H1 (cell line): Measurements from ENCODE around the gene USP16. TPM values are rescaled to one million over a fixed set of nuclear protein-coding genes. Genes with fewer than 3 reads are reported as not detected.

Experiments used
- CTCF ChIA-PET: fragments of 300-600 bp; sonication (Branson Sonifier 250); formaldehyde crosslinking; loops from one replicate; lab custom pipeline; 2021; ENCODE audit not compliant: partially characterized antibody; lab: Charles Lee
- POLR2A ChIA-PET: fragments of 300-600 bp; sonication (Branson Sonifier 250); formaldehyde crosslinking; loops from one replicate; lab custom pipeline; 2021; ENCODE audit warnings: inconsistent platforms; ENCODE audit not compliant: partially characterized antibody; lab: Charles Lee
- DNase-seq, 2 experiments: peaks; one replicate each; pipeline versions ENCODE4 v3.0.0 to v3.0.0-alpha.2; 2010 to 2022; ENCODE audit warnings: low spot score in 2 of 2, low read depth in 1 of 2, mixed read lengths in 1 of 2
- FAIRE-seq: peaks from 2 replicates; lab custom pipeline; 2011; peaks lifted over from hg19 to GRCh38; lab: Jason Lieb, UNC
- H2AFZ ChIP-seq: 2 replicates; pipeline ENCODE4 v1.8.1; 2012; ENCODE audit warnings: low read length, inconsistent platforms
- H2AK5ac ChIP-seq: 2 replicates; pipeline ENCODE4 v1.6.1; 2013; ENCODE audit warnings: low read depth, low read length
- H2BK120ac ChIP-seq: replicated peaks from 2 replicates; pipeline ENCODE3; 2013; ENCODE audit warnings: low read depth, low read length, inconsistent platforms
- H2BK12ac ChIP-seq: 2 replicates; pipeline ENCODE4 v1.6.1; 2013; ENCODE audit warnings: low read depth, low read length
- H2BK15ac ChIP-seq: 2 replicates; pipeline ENCODE4 v1.6.1; 2013; ENCODE audit warnings: low read length
- H2BK20ac ChIP-seq: 2 replicates; pipeline ENCODE4 v1.6.1; 2013; ENCODE audit warnings: low read length
- H2BK5ac ChIP-seq: 2 replicates; pipeline ENCODE4 v1.6.1; 2013; ENCODE audit warnings: low read depth, low read length
- H3K14ac ChIP-seq: 2 replicates; pipeline ENCODE4 v1.6.1; 2013; ENCODE audit warnings: inconsistent platforms; ENCODE audit not compliant: insufficient read length
- H3K18ac ChIP-seq: 2 replicates; pipeline ENCODE4 v1.6.1; 2013; ENCODE audit warnings: low read length; ENCODE audit errors: extremely low read depth
- H3K23ac ChIP-seq: 2 replicates; pipeline ENCODE4 v1.6.1; 2013; ENCODE audit warnings: inconsistent platforms; ENCODE audit not compliant: insufficient read length
- H3K23me2 ChIP-seq: 2 replicates; pipeline ENCODE4 v1.6.1; 2013; ENCODE audit warnings: low read depth, low read length
- H3K27ac ChIP-seq: 2 replicates; pipeline ENCODE4 v1.6.1; 2011; ENCODE audit warnings: low read depth, low read length, inconsistent platforms
- H3K27me3 ChIP-seq, 4 experiments: replicated peaks in 1 of 4; 1 replicate in 1 of 4; 2 replicates in 3 of 4; pipeline versions ENCODE4 v1.6.1 to v1.8.1; 2011 to 2013; ENCODE audit warnings: low read length in 3 of 4, mild to moderate bottlenecking in 3 of 4, inconsistent platforms in 2 of 4, mixed read lengths in 2 of 4, moderate library complexity in 1 of 4; ENCODE audit not compliant: control insufficient read depth in 3 of 4, insufficient read depth in 3 of 4; ENCODE audit errors: extremely low read depth in 1 of 4
- H3K36me3 ChIP-seq, 4 experiments: 2 replicates each; pipeline versions ENCODE4 v1.6.1 to v1.8.1; 2011 to 2013; ENCODE audit warnings: mild to moderate bottlenecking in 4 of 4, low read length in 3 of 4, moderate library complexity in 2 of 4, control low read depth in 1 of 4, inconsistent platforms in 1 of 4; ENCODE audit not compliant: insufficient read depth in 4 of 4, control insufficient read depth in 2 of 4
- H3K4ac ChIP-seq: replicated peaks from 2 replicates; pipeline ENCODE3; 2013; ENCODE audit warnings: low read length, low read depth, mixed read lengths, inconsistent platforms; ENCODE audit not compliant: insufficient read length
- H3K4me1 ChIP-seq, 4 experiments: replicated peaks in 1 of 4; 1 replicate in 1 of 4; 2 replicates in 3 of 4; pipeline versions ENCODE4 v1.6.1 to v1.8.1; 2011 to 2013; ENCODE audit warnings: low read length in 3 of 4, inconsistent platforms in 2 of 4, mixed read lengths in 1 of 4; ENCODE audit not compliant: insufficient read depth in 4 of 4, control insufficient read depth in 3 of 4
- H3K4me2 ChIP-seq, 2 experiments: 2 replicates each; pipeline versions ENCODE4 v1.6.1 to v1.8.1; 2011 to 2013; ENCODE audit warnings: low read depth in 2 of 2, low read length in 2 of 2, control low read depth in 1 of 2, inconsistent platforms in 1 of 2, mild to moderate bottlenecking in 1 of 2; ENCODE audit not compliant: insufficient read depth in 1 of 2
- H3K4me3 ChIP-seq, 4 experiments: fragments of 200-600, 300-600 bp in 1 of 4; sonication (generic), shearing (Covaris generic), sonication (Bioruptor Twin) in 1 of 4; 2 replicates each; pipeline versions ENCODE4 v1.5.1 to v1.8.1; 2011 to 2016; ENCODE audit warnings: low read length in 4 of 4, low read depth in 3 of 4, control low read depth in 2 of 4, inconsistent platforms in 2 of 4, mild to moderate bottlenecking in 2 of 4, mixed read lengths in 1 of 4, moderate library complexity in 1 of 4; ENCODE audit not compliant: insufficient read depth in 2 of 4; ENCODE audit errors: extremely low read depth in 1 of 4
- H3K56ac ChIP-seq: replicated peaks from 2 replicates; pipeline ENCODE3; 2013; ENCODE audit warnings: low read depth, mild to moderate bottlenecking, mixed read lengths, low read length, inconsistent platforms; ENCODE audit not compliant: insufficient read length
- H3K79me1 ChIP-seq: 2 replicates; pipeline ENCODE4 v1.6.1; 2013; ENCODE audit warnings: low read depth, low read length, control low read depth
- H3K79me2 ChIP-seq, 2 experiments: 2 replicates each; pipeline versions ENCODE4 v1.6.1 to v1.8.1; 2012 to 2013; ENCODE audit warnings: low read length in 2 of 2, mild to moderate bottlenecking in 2 of 2, inconsistent platforms in 1 of 2; ENCODE audit not compliant: insufficient read depth in 2 of 2, control insufficient read depth in 1 of 2
- H3K9ac ChIP-seq, 4 experiments: replicated peaks in 1 of 4; 1 replicate in 1 of 4; 2 replicates in 3 of 4; pipeline versions ENCODE4 v1.6.1 to v1.8.1; 2011 to 2013; ENCODE audit warnings: low read depth in 3 of 4, low read length in 3 of 4, control low read depth in 2 of 4, mild to moderate bottlenecking in 2 of 4, moderate library complexity in 2 of 4, inconsistent platforms in 1 of 4; ENCODE audit errors: extremely low read depth in 1 of 4
- H3K9me3 ChIP-seq, 2 experiments: 2 replicates each; pipeline versions ENCODE4 v1.6.1 to v1.8.1; 2012 to 2013; ENCODE audit warnings: mild to moderate bottlenecking in 2 of 2, moderate library complexity in 2 of 2, control low read depth in 1 of 2, inconsistent platforms in 1 of 2, low read depth in 1 of 2, low read length in 1 of 2, mixed read lengths in 1 of 2; ENCODE audit not compliant: insufficient read depth in 2 of 2
- H4K20me1 ChIP-seq, 2 experiments: replicated peaks in 1 of 2; 2 replicates each; pipeline versions ENCODE3 to v1.8.1; 2011 to 2013; ENCODE audit warnings: inconsistent platforms in 2 of 2, low read length in 2 of 2, mild to moderate bottlenecking in 1 of 2; ENCODE audit not compliant: insufficient read depth in 2 of 2, control insufficient read depth in 1 of 2
- H4K5ac ChIP-seq: 2 replicates; pipeline ENCODE4 v1.6.1; 2013; ENCODE audit warnings: low read length, low read depth, mixed read lengths, inconsistent platforms; ENCODE audit not compliant: insufficient read length
- H4K8ac ChIP-seq: 2 replicates; pipeline ENCODE4 v1.8.0; 2013; ENCODE audit warnings: mild to moderate bottlenecking, moderate library complexity, low read length, inconsistent platforms; ENCODE audit not compliant: insufficient read depth; ENCODE audit errors: extremely low read depth
- H4K91ac ChIP-seq: replicated peaks from 2 replicates; pipeline ENCODE3; 2013; ENCODE audit warnings: low read length, mixed read lengths, inconsistent platforms; ENCODE audit not compliant: insufficient read length
- CEBPB ChIP-seq: IDR thresholded peaks from 2 replicates; pipeline ENCODE4 v1.6.1; 2012; ENCODE audit warnings: low read depth, low read length
- EGR1 ChIP-seq: IDR thresholded peaks from 2 replicates; pipeline ENCODE4 v1.6.1; 2011; ENCODE audit warnings: low read depth, low read length, borderline replicate concordance
- EP300 ChIP-seq, 2 experiments: IDR thresholded peaks; 1 replicate in 1 of 2; 2 replicates in 1 of 2; pipeline ENCODE4 v1.6.1; 2011 to 2012; ENCODE audit warnings: low read depth in 2 of 2, low read length in 2 of 2, mild to moderate bottlenecking in 2 of 2, borderline replicate concordance in 1 of 2, inconsistent platforms in 1 of 2, moderate library complexity in 1 of 2
- JUN ChIP-seq: IDR thresholded peaks from 2 replicates; pipeline ENCODE4 v1.6.1; 2011; ENCODE audit warnings: low read depth, mild to moderate bottlenecking, improper control_type of control experiment, low read length
- NRF1 ChIP-seq: IDR thresholded peaks from 2 replicates; pipeline ENCODE4 v1.6.1; 2011; ENCODE audit warnings: mild to moderate bottlenecking, low read depth, low read length, improper control_type of control experiment
- SP1 ChIP-seq: IDR thresholded peaks from 2 replicates; pipeline ENCODE4 v1.6.1; 2011; ENCODE audit warnings: low read depth, low read length
- SP4 ChIP-seq: IDR thresholded peaks from 2 replicates; pipeline ENCODE4 v1.6.1; 2012; ENCODE audit warnings: low read length, inconsistent platforms
- SUZ12 ChIP-seq: fragments of 200-600 bp; sonication (generic); IDR thresholded peaks from 2 replicates; pipeline ENCODE4 v1.6.1; 2012; ENCODE audit warnings: mild to moderate bottlenecking, inconsistent platforms, low read length, moderate library complexity, mixed read lengths
- WGBS, 2 experiments: shearing (Covaris generic) in 1 of 2; methylation state at CpG; one replicate each; pipeline versions ENCODE4 v1.1.6 to v1.1.7; 2013 to 2015; ENCODE audit warnings: low lambda C conversion rate in 2 of 2, mixed read lengths in 2 of 2, inconsistent platforms in 1 of 2, low coverage in 1 of 2, missing lambda C conversion rate in 1 of 2; ENCODE audit not compliant: insufficient replicate concordance in 2 of 2, insufficient coverage in 1 of 2, insufficient read length in 1 of 2; ENCODE audit errors: extremely low coverage in 1 of 2, missing lambda C conversion rate in 1 of 2; 5-methylcytosine and 5-hydroxymethylcytosine counted together
- polyA plus RNA-seq, 7 experiments: library from polyadenylated mRNA; depleted of rRNA in 3 of 7; stranded (reverse) in 5 of 7; unstranded in 2 of 7; fragments of >200 nt in 5 of 7; fragments of 200-250 nt in 2 of 7; gene quantifications; 1 replicate in 5 of 7; 2 replicates in 1 of 7; 4 replicates in 1 of 7; pipeline versions ENCODE4 v1.2.1 to v1.2.3, GENCODE V29; 2011 to 2013; ENCODE audit warnings: missing spikeins in 2 of 7, mixed read lengths in 2 of 7
- total RNA-seq: library from RNA; stranded (reverse); fragmentation: NEBNext Ultra II Directional; extraction: Animal tissue kit (Norgen Biotek cat#: 25700); gene quantifications from 2 replicates; pipeline ENCODE4 v1.2.1, GENCODE V29; 2021
- TF ChIP-seq, protein P1 (sequence below), 3 experiments: IDR thresholded peaks; 1 replicate in 2 of 3; 2 replicates in 1 of 3; pipeline versions ENCODE4 v1.5.1 to v1.6.1; 2011; ENCODE audit warnings: low read length in 3 of 3, mild to moderate bottlenecking in 3 of 3, inconsistent platforms in 2 of 3, low read depth in 1 of 3, moderate library complexity in 1 of 3; ENCODE audit not compliant: insufficient read depth in 1 of 3; ENCODE audit errors: control extremely low read depth in 1 of 3
- TF ChIP-seq, protein P2 (sequence below): IDR thresholded peaks from 2 replicates; pipeline ENCODE4 v1.6.1; 2012; ENCODE audit warnings: inconsistent platforms

USP16 gene
- total and polyA plus RNA-seq, 2 of the 8 experiments (the other 6 are each of a cell fraction or from before 2014, with no cell fraction given), result 3.4 to 19.1 TPM

DNA sequence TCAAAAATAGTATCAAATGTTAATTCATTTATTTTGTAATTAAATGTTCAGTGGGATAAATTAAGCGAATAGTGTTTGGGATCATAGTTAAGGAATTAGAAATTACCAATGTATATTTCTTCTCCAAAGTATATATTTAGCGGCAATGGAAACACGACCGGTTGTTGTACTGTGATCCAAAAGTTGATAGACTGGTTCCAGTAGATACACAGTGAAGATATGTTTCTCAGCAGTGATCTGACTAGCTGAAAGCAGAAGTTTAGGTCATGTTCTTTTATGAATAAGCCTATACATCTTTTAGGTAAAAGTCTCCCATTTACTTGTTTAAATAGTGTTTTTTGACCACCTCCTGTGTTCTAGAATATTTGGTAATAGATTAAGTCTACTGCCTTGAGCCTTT is 8.8 kb downstream of the USP16 start:
- Histone ChIP-seq H3K18ac (no peak overlapping the region), H3K27ac (no peak overlapping the region), H3K4me1 (no peaks in the 10 kb centered on the region), H3K56ac (no peak overlapping the region), H3K9me3 (no peaks in the 10 kb centered on the region), H2BK120ac (no peak overlapping the region), H4K5ac (no peak overlapping the region), H4K20me1 (peaks cover 0 to 5% of the 10 kb centered on the region in 2 experiments), H2BK15ac (no peak overlapping the region), H2BK12ac (no peak overlapping the region), H3K4me2 (no peak overlapping the region), H3K9ac (no peak overlapping the region), H3K36me3 (peaks cover 3 to 38% (median 25%) of the 10 kb centered on the region in 4 experiments; a peak in 6 of 8 replicates), H3K79me1 (no peaks in the 10 kb centered on the region; the same call in 1 of the 2 replicates), H3K23me2 (no peaks in the 10 kb centered on the region; the same call in 1 of the 2 replicates), H2AFZ (no peak overlapping the region), H4K91ac (no peak overlapping the region), H3K23ac (no peak overlapping the region), H3K4me3 (no peak overlapping the region), H3K14ac (no peak overlapping the region), H4K8ac (no peak overlapping the region), H2AK5ac (no peak overlapping the region), H3K27me3 (no peaks in the 10 kb centered on the region), H3K79me2 (peaks cover 0 to 3% of the 10 kb centered on the region in 2 experiments; a peak in 1 of 4 replicates), H2BK20ac (no peak overlapping the region), H2BK5ac (no peak overlapping the region), H3K4ac (no peak overlapping the region)
- CTCF ChIA-PET, result interaction anchor here (1.2 kb wide), 1 partner anchor 39 kb away, joined by 4 read pairs; no protein-coding TSS in a partner anchor
- FAIRE-seq, result no peak
- 63% methylated on average over 4 of the region's 4 CpGs; no CpG with 5 or more reads in 1 of the 2 experiments for WGBS, 2 experiments
- no peak for DNase-seq
- POLR2A ChIA-PET, result interaction anchor here (1.0 to 2.4 kb wide), 4 partner anchors 10 to 39 kb away, joined by 3 to 8 read pairs (median 4); partner anchors contain the start of gene USP16
- TF ChIP-seq, protein P1, sequence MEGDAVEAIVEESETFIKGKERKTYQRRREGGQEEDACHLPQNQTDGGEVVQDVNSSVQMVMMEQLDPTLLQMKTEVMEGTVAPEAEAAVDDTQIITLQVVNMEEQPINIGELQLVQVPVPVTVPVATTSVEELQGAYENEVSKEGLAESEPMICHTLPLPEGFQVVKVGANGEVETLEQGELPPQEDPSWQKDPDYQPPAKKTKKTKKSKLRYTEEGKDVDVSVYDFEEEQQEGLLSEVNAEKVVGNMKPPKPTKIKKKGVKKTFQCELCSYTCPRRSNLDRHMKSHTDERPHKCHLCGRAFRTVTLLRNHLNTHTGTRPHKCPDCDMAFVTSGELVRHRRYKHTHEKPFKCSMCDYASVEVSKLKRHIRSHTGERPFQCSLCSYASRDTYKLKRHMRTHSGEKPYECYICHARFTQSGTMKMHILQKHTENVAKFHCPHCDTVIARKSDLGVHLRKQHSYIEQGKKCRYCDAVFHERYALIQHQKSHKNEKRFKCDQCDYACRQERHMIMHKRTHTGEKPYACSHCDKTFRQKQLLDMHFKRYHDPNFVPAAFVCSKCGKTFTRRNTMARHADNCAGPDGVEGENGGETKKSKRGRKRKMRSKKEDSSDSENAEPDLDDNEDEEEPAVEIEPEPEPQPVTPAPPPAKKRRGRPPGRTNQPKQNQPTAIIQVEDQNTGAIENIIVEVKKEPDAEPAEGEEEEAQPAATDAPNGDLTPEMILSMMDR (IDR thresholded peaks at IDR 0.05; ENCODE audit: control extremely low read depth in 1 of 3, insufficient read depth in 1 of 3, low read depth in 1 of 3, low read length in 3 of 3), result no peak
- TF ChIP-seq CEBPB, result no peak
- TF ChIP-seq SP1, result no peak
- no peak for TF ChIP-seq NRF1
- no peak for TF ChIP-seq JUN
- no peak for TF ChIP-seq SUZ12
- no peak for TF ChIP-seq SP4
- TF ChIP-seq EP300 (IDR thresholded peaks at IDR 0.05; ENCODE audit: borderline replicate concordance in 1 of 2, low read depth in 2 of 2, low read length in 2 of 2), result no peak
- no peak for TF ChIP-seq EGR1
- TF ChIP-seq, protein P2, sequence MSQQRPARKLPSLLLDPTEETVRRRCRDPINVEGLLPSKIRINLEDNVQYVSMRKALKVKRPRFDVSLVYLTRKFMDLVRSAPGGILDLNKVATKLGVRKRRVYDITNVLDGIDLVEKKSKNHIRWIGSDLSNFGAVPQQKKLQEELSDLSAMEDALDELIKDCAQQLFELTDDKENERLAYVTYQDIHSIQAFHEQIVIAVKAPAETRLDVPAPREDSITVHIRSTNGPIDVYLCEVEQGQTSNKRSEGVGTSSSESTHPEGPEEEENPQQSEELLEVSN, result no peak
